SK-N-SH treated with all-trans-retinoic acid at 6 μM for 48 hours (cell line): ENCODE measurements around the gene ABCB8.

Experiments
- ARNTL ChIP-seq: fragments of 450-650 bp; formaldehyde crosslinking; IDR thresholded peaks from 2 replicates; pipeline ENCODE4 v1.5.0; 2020; ENCODE audit warnings: low read depth, mild to moderate bottlenecking, moderate library complexity, borderline replicate concordance
- CREB5 ChIP-seq: fragments of 250-450 bp; sonication (Bioruptor Pico); IDR thresholded peaks from 2 replicates; pipeline ENCODE4 v1.5.1; 2020; ENCODE audit warnings: low read depth, mild to moderate bottlenecking, moderate library complexity
- CSRNP3 ChIP-seq: fragments of 250-450 bp; sonication (Bioruptor Pico); IDR thresholded peaks from 2 replicates; pipeline ENCODE4 v1.5.1; 2021; ENCODE audit warnings: mild to moderate bottlenecking, moderate library complexity
- ESRRG ChIP-seq: fragments of 250-450 bp; sonication (Bioruptor Pico); IDR thresholded peaks from 2 replicates; pipeline ENCODE4 v1.6.1; 2021; ENCODE audit warnings: mild to moderate bottlenecking
- ISL1 ChIP-seq: fragments of 250-450 bp; sonication (Bioruptor Pico); IDR thresholded peaks from 2 replicates; pipeline ENCODE4 v2.1.2; 2022; ENCODE audit warnings: mild to moderate bottlenecking, moderate library complexity
- PATZ1 ChIP-seq: fragments of 250-450 bp; sonication (Bioruptor Pico); IDR thresholded peaks from 2 replicates; pipeline ENCODE4 v1.8.0; 2020; ENCODE audit warnings: mild to moderate bottlenecking, moderate library complexity, borderline replicate concordance
- POU6F1 ChIP-seq: fragments of 250-450 bp; sonication (Bioruptor Pico); IDR thresholded peaks from 2 replicates; pipeline ENCODE4 v1.8.0; 2021; ENCODE audit warnings: low read depth, mild to moderate bottlenecking, moderate library complexity, borderline replicate concordance
- RARB ChIP-seq: fragments of 250-450 bp; sonication (Bioruptor Pico); IDR thresholded peaks from 2 replicates; pipeline ENCODE4 v1.8.0; 2021; ENCODE audit warnings: mild to moderate bottlenecking, moderate library complexity
- ZC3H10 ChIP-seq: fragments of 250-450 bp; sonication (Bioruptor Pico); IDR thresholded peaks from 2 replicates; pipeline ENCODE4 v1.5.1; 2021; ENCODE audit warnings: mild to moderate bottlenecking, moderate library complexity
- ZFP3 ChIP-seq: fragments of 250-450 bp; sonication (Bioruptor Pico); IDR thresholded peaks from 2 replicates; pipeline ENCODE4 v1.5.0; 2020; ENCODE audit warnings: mild to moderate bottlenecking, moderate library complexity

- TF ChIP-seq CSRNP3 (CRISPR knock-in tag): no peak
- no peak for TF ChIP-seq ARNTL (CRISPR knock-in tag)
- TF ChIP-seq RARB (CRISPR knock-in tag): no peak
- no peak for TF ChIP-seq POU6F1 (CRISPR knock-in tag)
- TF ChIP-seq ZFP3 (CRISPR knock-in tag): no peak
- TF ChIP-seq PATZ1: no peak
- peak; percentile 35; the same call in 1 of the 2 replicates for TF ChIP-seq ISL1 (CRISPR knock-in tag)
- no peak for TF ChIP-seq ZC3H10 (CRISPR knock-in tag)
- no peak for TF ChIP-seq CREB5
- TF ChIP-seq ESRRG (CRISPR knock-in tag): no peak
These were observed 40.0 kb downstream of the ABCB8 start for GRCh38 chr7:151068069-151068773.
